Measurements from ENCODE around the gene TBK1. TPM values are rescaled to one million over a fixed set of nuclear protein-coding genes. Genes with fewer than 3 reads are reported as not detected.

The TBK1 gene
- total and polyA plus RNA-seq, 10 of the 15 experiments (the other 5 are each of a cell fraction or from before 2014, with no cell fraction given) = 13.4 to 49.3 (median 37.7) TPM

DNA sequence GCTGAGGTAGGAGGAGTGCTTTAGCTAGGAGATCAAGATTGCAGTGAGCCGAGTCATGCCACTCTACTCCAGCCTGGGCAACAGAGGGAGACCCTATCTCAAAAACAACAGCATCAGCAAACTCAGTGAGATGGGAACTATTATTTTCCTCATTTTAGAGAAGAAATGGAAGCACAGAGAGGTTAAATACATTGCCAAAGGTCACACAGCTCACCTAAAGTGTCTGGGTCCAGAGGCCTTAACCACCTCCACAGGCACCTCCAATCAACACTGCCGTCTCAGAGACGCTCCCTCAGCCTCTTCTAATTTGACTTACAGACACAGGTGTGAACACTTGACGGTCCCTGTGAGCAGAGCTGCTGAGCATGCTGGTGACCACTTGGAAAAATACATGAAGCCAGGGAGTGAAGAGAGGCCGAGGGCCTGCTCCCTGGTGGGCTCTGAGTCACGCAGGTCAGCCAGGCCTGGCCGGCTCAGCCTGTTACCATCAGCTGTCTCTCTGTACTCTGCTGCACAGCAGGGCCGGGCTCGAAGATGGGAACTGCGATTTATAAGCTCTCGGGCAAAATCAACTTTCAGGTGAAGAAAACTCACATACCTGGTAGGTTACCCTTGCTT lies 80.9 kb downstream of the TBK1 start:
- no peaks in the 10 kb centered on the region for H3K27me3 ChIP-seq (replicated peaks in 1 of 2; ENCODE audit: control insufficient read depth in 2 of 2, insufficient read depth in 2 of 2, low read length in 1 of 2)
- H3K4me1 ChIP-seq (ENCODE audit: control insufficient read depth, insufficient read depth, low read length) = no peaks in the 10 kb centered on the region
- SMC1A ChIA-PET (ENCODE audit: uncharacterized antibody, unreplicated experiment) = interaction anchor here (0.8 to 3.2 kb wide), 2 partner anchors 16 to 446 kb away, joined by 3 to 14 read pairs; no protein-coding TSS in a partner anchor
- WGBS (ENCODE audit: insufficient coverage, insufficient replicate concordance, low lambda C conversion rate, missing lambda C conversion rate) = 76% methylated on average over 11 of the region's 11 CpGs
- FAIRE-seq = no peak
- H3K9me3 ChIP-seq (replicated peaks; ENCODE audit: control insufficient read depth, insufficient read depth, low read length) = no peaks in the 10 kb centered on the region
- CTCF ChIA-PET = interaction anchor here (0.9 to 1.7 kb wide), 2 partner anchors 10 to 30 kb away, joined by 3 to 4 read pairs; no protein-coding TSS in a partner anchor
- RAD21 ChIA-PET (ENCODE audit: unreplicated experiment) = no interaction called here
- H3K4me3 ChIP-seq = no peak overlapping the region
- BruUV-seq (replicated peaks) = no TSS peak
- H3K4me2 ChIP-seq (ENCODE audit: control insufficient read depth, insufficient read depth) = no peak overlapping the region
- no peaks in the 10 kb centered on the region for H3K79me2 ChIP-seq (ENCODE audit: control insufficient read depth, insufficient read depth, low read length)
- POLR2A ChIA-PET = no interaction called here
- H3K9ac ChIP-seq (ENCODE audit: control insufficient read depth, insufficient read depth, low read length) = no peak overlapping the region
- in situ Hi-C loops (cut with MboI) = no loop called here
- no peak for DNase-seq (ENCODE audit: low read depth, low spot score)
- intact Hi-C loops (cut with micrococcal nuclease; ENCODE audit: unreplicated experiment) = no loop called here
- no peaks in the 10 kb centered on the region for H4K20me1 ChIP-seq (ENCODE audit: control insufficient read depth, insufficient read depth)
- H3K36me3 ChIP-seq (ENCODE audit: control insufficient read depth in 2 of 2, insufficient read depth in 2 of 2, low read length in 1 of 2) = no peaks in the 10 kb centered on the region
- ATAC-seq = no peak
- no peak overlapping the region for H3K27ac ChIP-seq (ENCODE audit: control insufficient read depth, insufficient read depth)
- H2AFZ ChIP-seq (ENCODE audit: control insufficient read depth, low read depth, low read length) = no peak overlapping the region
- TF ChIP-seq FOS (IDR thresholded peaks at IDR 0.05; ENCODE audit: borderline replicate concordance, extremely low read depth, insufficient read length) = no peak
- TF ChIP-seq SMC3 (IDR thresholded peaks at IDR 0.05; ENCODE audit: borderline replicate concordance, low read length) = no peak
- TF ChIP-seq, protein P1, sequence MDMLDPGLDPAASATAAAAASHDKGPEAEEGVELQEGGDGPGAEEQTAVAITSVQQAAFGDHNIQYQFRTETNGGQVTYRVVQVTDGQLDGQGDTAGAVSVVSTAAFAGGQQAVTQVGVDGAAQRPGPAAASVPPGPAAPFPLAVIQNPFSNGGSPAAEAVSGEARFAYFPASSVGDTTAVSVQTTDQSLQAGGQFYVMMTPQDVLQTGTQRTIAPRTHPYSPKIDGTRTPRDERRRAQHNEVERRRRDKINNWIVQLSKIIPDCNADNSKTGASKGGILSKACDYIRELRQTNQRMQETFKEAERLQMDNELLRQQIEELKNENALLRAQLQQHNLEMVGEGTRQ (IDR thresholded peaks at IDR 0.05; ENCODE audit: borderline replicate concordance, low read depth, low read length) = no peak
- TF ChIP-seq CHD1 (IDR thresholded peaks at IDR 0.05; ENCODE audit: low read depth, low read length) = no peak
- TF ChIP-seq, protein P2, sequence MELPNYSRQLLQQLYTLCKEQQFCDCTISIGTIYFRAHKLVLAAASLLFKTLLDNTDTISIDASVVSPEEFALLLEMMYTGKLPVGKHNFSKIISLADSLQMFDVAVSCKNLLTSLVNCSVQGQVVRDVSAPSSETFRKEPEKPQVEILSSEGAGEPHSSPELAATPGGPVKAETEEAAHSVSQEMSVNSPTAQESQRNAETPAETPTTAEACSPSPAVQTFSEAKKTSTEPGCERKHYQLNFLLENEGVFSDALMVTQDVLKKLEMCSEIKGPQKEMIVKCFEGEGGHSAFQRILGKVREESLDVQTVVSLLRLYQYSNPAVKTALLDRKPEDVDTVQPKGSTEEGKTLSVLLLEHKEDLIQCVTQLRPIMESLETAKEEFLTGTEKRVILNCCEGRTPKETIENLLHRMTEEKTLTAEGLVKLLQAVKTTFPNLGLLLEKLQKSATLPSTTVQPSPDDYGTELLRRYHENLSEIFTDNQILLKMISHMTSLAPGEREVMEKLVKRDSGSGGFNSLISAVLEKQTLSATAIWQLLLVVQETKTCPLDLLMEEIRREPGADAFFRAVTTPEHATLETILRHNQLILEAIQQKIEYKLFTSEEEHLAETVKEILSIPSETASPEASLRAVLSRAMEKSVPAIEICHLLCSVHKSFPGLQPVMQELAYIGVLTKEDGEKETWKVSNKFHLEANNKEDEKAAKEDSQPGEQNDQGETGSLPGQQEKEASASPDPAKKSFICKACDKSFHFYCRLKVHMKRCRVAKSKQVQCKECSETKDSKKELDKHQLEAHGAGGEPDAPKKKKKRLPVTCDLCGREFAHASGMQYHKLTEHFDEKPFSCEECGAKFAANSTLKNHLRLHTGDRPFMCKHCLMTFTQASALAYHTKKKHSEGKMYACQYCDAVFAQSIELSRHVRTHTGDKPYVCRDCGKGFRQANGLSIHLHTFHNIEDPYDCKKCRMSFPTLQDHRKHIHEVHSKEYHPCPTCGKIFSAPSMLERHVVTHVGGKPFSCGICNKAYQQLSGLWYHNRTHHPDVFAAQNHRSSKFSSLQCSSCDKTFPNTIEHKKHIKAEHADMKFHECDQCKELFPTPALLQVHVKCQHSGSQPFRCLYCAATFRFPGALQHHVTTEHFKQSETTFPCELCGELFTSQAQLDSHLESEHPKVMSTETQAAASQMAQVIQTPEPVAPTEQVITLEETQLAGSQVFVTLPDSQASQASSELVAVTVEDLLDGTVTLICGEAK (IDR thresholded peaks at IDR 0.05; ENCODE audit: borderline replicate concordance) = no peak
- TF ChIP-seq, protein P3, sequence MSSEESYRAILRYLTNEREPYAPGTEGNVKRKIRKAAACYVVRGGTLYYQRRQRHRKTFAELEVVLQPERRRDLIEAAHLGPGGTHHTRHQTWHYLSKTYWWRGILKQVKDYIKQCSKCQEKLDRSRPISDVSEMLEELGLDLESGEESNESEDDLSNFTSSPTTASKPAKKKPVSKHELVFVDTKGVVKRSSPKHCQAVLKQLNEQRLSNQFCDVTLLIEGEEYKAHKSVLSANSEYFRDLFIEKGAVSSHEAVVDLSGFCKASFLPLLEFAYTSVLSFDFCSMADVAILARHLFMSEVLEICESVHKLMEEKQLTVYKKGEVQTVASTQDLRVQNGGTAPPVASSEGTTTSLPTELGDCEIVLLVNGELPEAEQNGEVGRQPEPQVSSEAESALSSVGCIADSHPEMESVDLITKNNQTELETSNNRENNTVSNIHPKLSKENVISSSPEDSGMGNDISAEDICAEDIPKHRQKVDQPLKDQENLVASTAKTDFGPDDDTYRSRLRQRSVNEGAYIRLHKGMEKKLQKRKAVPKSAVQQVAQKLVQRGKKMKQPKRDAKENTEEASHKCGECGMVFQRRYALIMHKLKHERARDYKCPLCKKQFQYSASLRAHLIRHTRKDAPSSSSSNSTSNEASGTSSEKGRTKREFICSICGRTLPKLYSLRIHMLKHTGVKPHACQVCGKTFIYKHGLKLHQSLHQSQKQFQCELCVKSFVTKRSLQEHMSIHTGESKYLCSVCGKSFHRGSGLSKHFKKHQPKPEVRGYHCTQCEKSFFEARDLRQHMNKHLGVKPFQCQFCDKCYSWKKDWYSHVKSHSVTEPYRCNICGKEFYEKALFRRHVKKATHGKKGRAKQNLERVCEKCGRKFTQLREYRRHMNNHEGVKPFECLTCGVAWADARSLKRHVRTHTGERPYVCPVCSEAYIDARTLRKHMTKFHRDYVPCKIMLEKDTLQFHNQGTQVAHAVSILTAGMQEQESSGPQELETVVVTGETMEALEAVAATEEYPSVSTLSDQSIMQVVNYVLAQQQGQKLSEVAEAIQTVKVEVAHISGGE (CRISPR knock-in tag; IDR thresholded peaks at IDR 0.05) = no peak
- TF ChIP-seq NBN (IDR thresholded peaks at IDR 0.05) = no peak
- no peak for TF ChIP-seq MYB (IDR thresholded peaks at IDR 0.05; ENCODE audit: borderline replicate concordance, low read depth, low read length)
- TF ChIP-seq IRF4 (IDR thresholded peaks at IDR 0.05; ENCODE audit: low read depth, low read length) = no peak
- TF ChIP-seq, protein P4, sequence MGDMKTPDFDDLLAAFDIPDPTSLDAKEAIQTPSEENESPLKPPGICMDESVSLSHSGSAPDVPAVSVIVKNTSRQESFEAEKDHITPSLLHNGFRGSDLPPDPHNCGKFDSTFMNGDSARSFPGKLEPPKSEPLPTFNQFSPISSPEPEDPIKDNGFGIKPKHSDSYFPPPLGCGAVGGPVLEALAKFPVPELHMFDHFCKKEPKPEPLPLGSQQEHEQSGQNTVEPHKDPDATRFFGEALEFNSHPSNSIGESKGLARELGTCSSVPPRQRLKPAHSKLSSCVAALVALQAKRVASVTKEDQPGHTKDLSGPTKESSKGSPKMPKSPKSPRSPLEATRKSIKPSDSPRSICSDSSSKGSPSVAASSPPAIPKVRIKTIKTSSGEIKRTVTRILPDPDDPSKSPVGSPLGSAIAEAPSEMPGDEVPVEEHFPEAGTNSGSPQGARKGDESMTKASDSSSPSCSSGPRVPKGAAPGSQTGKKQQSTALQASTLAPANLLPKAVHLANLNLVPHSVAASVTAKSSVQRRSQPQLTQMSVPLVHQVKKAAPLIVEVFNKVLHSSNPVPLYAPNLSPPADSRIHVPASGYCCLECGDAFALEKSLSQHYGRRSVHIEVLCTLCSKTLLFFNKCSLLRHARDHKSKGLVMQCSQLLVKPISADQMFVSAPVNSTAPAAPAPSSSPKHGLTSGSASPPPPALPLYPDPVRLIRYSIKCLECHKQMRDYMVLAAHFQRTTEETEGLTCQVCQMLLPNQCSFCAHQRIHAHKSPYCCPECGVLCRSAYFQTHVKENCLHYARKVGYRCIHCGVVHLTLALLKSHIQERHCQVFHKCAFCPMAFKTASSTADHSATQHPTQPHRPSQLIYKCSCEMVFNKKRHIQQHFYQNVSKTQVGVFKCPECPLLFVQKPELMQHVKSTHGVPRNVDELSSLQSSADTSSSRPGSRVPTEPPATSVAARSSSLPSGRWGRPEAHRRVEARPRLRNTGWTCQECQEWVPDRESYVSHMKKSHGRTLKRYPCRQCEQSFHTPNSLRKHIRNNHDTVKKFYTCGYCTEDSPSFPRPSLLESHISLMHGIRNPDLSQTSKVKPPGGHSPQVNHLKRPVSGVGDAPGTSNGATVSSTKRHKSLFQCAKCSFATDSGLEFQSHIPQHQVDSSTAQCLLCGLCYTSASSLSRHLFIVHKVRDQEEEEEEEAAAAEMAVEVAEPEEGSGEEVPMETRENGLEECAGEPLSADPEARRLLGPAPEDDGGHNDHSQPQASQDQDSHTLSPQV (IDR thresholded peaks at IDR 0.05) = no peak
- TF ChIP-seq YBX1 (IDR thresholded peaks at IDR 0.05) = no peak

Measured in GM12878 (cell line).